HL-60 (cell line): ENCODE results near the gene FBLL1.

ENCODE experiments used
- DNase-seq, 2 experiments: peaks; one replicate each; pipeline ENCODE4 v3.0.0-alpha.2; 2010 to 2020; ENCODE audit warnings: low read depth in 1 of 2, low spot score in 1 of 2
- H3K27ac ChIP-seq: fragments of 250-450 bp; sonication (Bioruptor Pico); replicated peaks from 2 replicates; pipeline ENCODE4 v1.5.1; 2020; ENCODE audit warnings: mild to moderate bottlenecking, moderate library complexity
- H3K27me3 ChIP-seq: fragments of 250-450 bp; sonication (Bioruptor Pico); 2 replicates; pipeline ENCODE4 v1.5.1; 2021; ENCODE audit warnings: mild to moderate bottlenecking, moderate library complexity; ENCODE audit not compliant: insufficient read depth, poor library complexity, severe bottlenecking
- H3K4me3 ChIP-seq: replicated peaks from 2 replicates; pipeline ENCODE4 v1.5.1; 2011; ENCODE audit warnings: mild to moderate bottlenecking, control low read depth, low read length; ENCODE audit not compliant: insufficient read depth
- GABPA ChIP-seq: IDR thresholded peaks from 2 replicates; pipeline ENCODE4 v1.6.1; 2012; ENCODE audit warnings: low read depth
- POLR2AphosphoS5 ChIP-seq: IDR thresholded peaks from 2 replicates; pipeline ENCODE4 v1.6.1; 2012; ENCODE audit warnings: low read depth
- SPI1 ChIP-seq: IDR thresholded peaks from 2 replicates; pipeline ENCODE4 v1.6.1; 2012; ENCODE audit warnings: low read depth, mild to moderate bottlenecking, borderline replicate concordance
- TF ChIP-seq, protein P1 (sequence below): IDR thresholded peaks from 2 replicates; pipeline ENCODE4 v1.6.1; 2012; ENCODE audit warnings: low read depth; ENCODE audit not compliant: insufficient replicate concordance
- TF ChIP-seq, protein P2 (sequence below): IDR thresholded peaks from one replicate; pipeline ENCODE4 v1.5.1; 2011; ENCODE audit warnings: low read length, control low read depth, inconsistent platforms; ENCODE audit not compliant: insufficient read depth

The FBLL1 gene

DNA sequence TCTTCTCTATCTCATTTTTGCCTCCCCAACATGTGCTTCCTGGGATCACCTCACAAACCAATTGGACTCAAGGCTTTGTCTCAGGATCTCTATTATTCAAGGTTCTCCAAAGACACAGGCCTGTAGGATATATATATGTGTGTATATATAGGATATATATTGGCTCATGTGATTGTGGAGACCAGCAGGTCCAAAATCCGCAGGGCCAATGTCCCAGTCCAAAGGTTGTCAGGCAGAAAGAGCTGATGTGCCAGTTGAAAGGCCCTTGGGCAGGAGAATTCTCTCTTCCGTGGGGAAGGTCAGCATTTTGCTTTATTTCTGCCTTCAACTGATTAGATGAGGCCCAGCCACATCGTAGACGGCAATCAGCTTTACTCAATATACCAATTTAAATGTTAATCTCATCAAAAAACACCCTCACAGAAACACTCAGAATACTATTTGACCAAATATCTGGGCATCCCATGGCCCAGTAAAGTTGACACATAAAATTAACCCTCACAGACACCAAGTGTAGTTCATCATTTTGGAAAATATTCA is 1.3 kb upstream of the FBLL1 start:
- no peak overlapping the region for H3K27ac ChIP-seq
- TF ChIP-seq POLR2AphosphoS5: no peak
- no peak for TF ChIP-seq GABPA
- TF ChIP-seq SPI1: no peak
- TF ChIP-seq, protein P1, sequence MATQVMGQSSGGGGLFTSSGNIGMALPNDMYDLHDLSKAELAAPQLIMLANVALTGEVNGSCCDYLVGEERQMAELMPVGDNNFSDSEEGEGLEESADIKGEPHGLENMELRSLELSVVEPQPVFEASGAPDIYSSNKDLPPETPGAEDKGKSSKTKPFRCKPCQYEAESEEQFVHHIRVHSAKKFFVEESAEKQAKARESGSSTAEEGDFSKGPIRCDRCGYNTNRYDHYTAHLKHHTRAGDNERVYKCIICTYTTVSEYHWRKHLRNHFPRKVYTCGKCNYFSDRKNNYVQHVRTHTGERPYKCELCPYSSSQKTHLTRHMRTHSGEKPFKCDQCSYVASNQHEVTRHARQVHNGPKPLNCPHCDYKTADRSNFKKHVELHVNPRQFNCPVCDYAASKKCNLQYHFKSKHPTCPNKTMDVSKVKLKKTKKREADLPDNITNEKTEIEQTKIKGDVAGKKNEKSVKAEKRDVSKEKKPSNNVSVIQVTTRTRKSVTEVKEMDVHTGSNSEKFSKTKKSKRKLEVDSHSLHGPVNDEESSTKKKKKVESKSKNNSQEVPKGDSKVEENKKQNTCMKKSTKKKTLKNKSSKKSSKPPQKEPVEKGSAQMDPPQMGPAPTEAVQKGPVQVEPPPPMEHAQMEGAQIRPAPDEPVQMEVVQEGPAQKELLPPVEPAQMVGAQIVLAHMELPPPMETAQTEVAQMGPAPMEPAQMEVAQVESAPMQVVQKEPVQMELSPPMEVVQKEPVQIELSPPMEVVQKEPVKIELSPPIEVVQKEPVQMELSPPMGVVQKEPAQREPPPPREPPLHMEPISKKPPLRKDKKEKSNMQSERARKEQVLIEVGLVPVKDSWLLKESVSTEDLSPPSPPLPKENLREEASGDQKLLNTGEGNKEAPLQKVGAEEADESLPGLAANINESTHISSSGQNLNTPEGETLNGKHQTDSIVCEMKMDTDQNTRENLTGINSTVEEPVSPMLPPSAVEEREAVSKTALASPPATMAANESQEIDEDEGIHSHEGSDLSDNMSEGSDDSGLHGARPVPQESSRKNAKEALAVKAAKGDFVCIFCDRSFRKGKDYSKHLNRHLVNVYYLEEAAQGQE: no peak
- TF ChIP-seq, protein P2, sequence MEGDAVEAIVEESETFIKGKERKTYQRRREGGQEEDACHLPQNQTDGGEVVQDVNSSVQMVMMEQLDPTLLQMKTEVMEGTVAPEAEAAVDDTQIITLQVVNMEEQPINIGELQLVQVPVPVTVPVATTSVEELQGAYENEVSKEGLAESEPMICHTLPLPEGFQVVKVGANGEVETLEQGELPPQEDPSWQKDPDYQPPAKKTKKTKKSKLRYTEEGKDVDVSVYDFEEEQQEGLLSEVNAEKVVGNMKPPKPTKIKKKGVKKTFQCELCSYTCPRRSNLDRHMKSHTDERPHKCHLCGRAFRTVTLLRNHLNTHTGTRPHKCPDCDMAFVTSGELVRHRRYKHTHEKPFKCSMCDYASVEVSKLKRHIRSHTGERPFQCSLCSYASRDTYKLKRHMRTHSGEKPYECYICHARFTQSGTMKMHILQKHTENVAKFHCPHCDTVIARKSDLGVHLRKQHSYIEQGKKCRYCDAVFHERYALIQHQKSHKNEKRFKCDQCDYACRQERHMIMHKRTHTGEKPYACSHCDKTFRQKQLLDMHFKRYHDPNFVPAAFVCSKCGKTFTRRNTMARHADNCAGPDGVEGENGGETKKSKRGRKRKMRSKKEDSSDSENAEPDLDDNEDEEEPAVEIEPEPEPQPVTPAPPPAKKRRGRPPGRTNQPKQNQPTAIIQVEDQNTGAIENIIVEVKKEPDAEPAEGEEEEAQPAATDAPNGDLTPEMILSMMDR: no peak
- DNase-seq: no peak

DNA sequence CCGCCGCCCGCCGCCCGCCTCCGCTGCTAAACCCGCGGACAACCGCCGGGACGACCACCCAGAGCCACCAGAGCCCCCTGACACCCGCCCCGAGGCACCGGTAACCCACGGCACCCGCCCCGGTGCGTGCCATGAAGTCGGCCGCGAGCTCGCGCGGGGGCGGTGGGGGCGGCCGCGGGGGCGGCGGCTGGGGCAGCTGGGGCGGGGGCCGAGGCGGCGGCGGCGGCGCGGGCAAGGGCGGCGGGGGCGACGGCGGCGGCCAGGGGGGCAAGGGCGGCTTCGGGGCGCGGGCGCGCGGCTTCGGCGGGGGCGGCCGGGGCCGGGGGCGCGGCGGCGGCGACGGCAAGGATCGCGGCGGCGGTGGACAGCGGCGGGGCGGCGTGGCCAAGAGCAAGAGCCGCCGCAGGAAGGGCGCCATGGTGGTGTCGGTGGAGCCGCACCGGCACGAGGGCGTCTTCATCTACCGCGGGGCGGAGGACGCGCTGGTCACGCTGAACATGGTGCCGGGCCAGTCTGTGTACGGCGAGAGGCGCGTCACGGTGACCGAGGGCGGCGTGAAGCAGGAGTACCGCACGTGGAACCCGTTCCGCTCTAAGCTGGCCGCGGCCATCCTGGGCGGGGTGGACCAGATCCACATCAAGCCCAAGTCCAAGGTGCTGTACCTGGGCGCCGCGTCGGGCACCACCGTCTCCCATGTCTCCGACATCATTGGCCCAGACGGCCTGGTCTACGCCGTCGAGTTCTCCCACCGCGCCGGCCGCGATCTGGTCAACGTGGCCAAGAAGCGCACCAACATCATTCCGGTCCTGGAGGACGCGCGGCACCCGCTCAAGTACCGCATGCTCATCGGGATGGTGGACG is 499 bp downstream of the FBLL1 start:
- H3K27ac ChIP-seq: no peak overlapping the region
- no peak for DNase-seq
- H3K27me3 ChIP-seq: peaks cover 16% of the 10 kb centered on the region
- no peak for TF ChIP-seq POLR2AphosphoS5
- TF ChIP-seq, protein P1: peak; percentile 51
- H3K4me3 ChIP-seq: peak overlapping the region; percentile 38

More for the DNA sequence above, 1.3 kb upstream of the FBLL1 start:
- Histone ChIP-seq H3K4me3 (no peak overlapping the region), H3K27me3 (peaks cover 16% of the 10 kb centered on the region)

DNA sequence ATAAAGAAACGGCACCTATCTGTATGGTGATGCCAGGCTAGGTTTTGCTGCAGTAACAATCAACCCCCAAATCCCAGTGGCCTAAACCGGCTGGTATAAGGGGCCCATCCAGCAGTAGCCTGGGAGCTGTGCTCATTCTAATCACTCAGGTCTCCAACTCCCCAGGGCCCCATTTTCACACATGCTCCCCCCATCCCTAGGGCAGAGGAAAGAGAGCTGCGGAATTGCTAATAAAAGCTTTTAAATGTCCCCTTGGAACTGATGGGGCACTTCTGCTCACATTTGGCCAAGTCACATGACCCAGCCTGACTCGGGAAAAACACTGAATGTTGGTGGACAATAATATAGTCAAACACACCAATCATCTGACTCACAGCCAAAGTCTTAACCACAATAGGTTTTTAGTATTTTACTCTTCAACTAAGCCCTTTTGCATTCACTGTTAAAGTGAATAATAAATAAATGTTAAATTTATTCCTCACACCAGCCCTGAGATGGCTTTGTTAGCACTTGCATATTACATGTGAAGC is 1.6 kb downstream of the FBLL1 start:
- Histone ChIP-seq H3K4me3 (no peak overlapping the region), H3K27ac (no peak overlapping the region), H3K27me3 (peaks cover 16% of the 10 kb centered on the region)
- no peak for DNase-seq
- TF ChIP-seq, protein P1: no peak
- no peak for TF ChIP-seq GABPA
- TF ChIP-seq, protein P2: no peak
- TF ChIP-seq SPI1: no peak
- TF ChIP-seq POLR2AphosphoS5: no peak
